ENCODE results near the gene TRIM56. TPM values are rescaled to one million over a fixed set of nuclear protein-coding genes. Genes with fewer than 3 reads are reported as not detected.

TRIM56 gene
- total RNA-seq, 1 experiment from 2014 or later, result 23.1 TPM

DNA sequence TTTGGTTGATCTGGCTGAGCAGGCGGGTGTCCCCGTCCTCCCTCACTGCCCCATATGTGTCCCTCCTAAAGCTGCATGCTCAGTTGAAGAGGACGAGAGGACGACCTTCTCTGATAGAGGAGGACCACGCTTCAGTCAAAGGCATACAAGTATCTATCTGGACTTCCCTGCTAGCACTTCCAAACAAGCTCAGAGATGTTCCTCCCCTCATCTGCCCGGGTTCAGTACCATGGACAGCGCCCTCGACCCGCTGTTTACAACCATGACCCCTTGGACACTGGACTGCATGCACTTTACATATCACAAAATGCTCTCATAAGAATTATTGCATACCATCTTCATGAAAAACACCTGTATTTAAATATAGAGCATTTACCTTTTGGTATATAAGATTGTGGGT, 26.9 kb upstream of the TRIM56 start (continued):
- TF ChIP-seq, protein P1, sequence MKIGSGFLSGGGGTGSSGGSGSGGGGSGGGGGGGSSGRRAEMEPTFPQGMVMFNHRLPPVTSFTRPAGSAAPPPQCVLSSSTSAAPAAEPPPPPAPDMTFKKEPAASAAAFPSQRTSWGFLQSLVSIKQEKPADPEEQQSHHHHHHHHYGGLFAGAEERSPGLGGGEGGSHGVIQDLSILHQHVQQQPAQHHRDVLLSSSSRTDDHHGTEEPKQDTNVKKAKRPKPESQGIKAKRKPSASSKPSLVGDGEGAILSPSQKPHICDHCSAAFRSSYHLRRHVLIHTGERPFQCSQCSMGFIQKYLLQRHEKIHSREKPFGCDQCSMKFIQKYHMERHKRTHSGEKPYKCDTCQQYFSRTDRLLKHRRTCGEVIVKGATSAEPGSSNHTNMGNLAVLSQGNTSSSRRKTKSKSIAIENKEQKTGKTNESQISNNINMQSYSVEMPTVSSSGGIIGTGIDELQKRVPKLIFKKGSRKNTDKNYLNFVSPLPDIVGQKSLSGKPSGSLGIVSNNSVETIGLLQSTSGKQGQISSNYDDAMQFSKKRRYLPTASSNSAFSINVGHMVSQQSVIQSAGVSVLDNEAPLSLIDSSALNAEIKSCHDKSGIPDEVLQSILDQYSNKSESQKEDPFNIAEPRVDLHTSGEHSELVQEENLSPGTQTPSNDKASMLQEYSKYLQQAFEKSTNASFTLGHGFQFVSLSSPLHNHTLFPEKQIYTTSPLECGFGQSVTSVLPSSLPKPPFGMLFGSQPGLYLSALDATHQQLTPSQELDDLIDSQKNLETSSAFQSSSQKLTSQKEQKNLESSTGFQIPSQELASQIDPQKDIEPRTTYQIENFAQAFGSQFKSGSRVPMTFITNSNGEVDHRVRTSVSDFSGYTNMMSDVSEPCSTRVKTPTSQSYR (CRISPR knock-in tag; IDR thresholded peaks at IDR 0.05), result peak; percentile 64; the same call in 1 of the 2 replicates
- TF ChIP-seq ZBTB21 (CRISPR knock-in tag; IDR thresholded peaks at IDR 0.05; ENCODE audit: borderline replicate concordance) (no peak), GTF2I (CRISPR knock-in tag; conservative IDR thresholded peaks at IDR 0.05) (no peak), NFYB (CRISPR knock-in tag; conservative IDR thresholded peaks at IDR 0.05; ENCODE audit: low read depth) (no peak), CREB1 (CRISPR knock-in tag; IDR thresholded peaks at IDR 0.05) (peak; percentile 45; the same call in 1 of the 2 replicates), HMGA2 (CRISPR knock-in tag; IDR thresholded peaks at IDR 0.05) (no peak), NFATC4 (CRISPR knock-in tag; IDR thresholded peaks at IDR 0.05) (no peak), IRF2 (CRISPR knock-in tag; IDR thresholded peaks at IDR 0.05; ENCODE audit: borderline replicate concordance, low read depth) (no peak), ZNF416 (CRISPR knock-in tag; IDR thresholded peaks at IDR 0.05) (no peak), ZNF219 (CRISPR knock-in tag; IDR thresholded peaks at IDR 0.05; ENCODE audit: borderline replicate concordance) (no peak), MYBL2 (CRISPR knock-in tag; IDR thresholded peaks at IDR 0.05) (no peak), ZNF396 (CRISPR knock-in tag; IDR thresholded peaks at IDR 0.05; ENCODE audit: borderline replicate concordance) (no peak), ZNF232 (CRISPR knock-in tag; IDR thresholded peaks at IDR 0.05) (peak; percentile 78; the same call in 1 of the 2 replicates), JAZF1 (CRISPR knock-in tag; IDR thresholded peaks at IDR 0.05) (no peak), TEAD4 (CRISPR knock-in tag; IDR thresholded peaks at IDR 0.05) (no peak), SP1 (CRISPR knock-in tag; conservative IDR thresholded peaks at IDR 0.05) (no peak), NR2C2 (CRISPR knock-in tag; IDR thresholded peaks at IDR 0.05) (peak; percentile 26; the same call in 1 of the 2 replicates), ZNF671 (CRISPR knock-in tag; IDR thresholded peaks at IDR 0.05) (no peak)
- TF ChIP-seq, protein P2, sequence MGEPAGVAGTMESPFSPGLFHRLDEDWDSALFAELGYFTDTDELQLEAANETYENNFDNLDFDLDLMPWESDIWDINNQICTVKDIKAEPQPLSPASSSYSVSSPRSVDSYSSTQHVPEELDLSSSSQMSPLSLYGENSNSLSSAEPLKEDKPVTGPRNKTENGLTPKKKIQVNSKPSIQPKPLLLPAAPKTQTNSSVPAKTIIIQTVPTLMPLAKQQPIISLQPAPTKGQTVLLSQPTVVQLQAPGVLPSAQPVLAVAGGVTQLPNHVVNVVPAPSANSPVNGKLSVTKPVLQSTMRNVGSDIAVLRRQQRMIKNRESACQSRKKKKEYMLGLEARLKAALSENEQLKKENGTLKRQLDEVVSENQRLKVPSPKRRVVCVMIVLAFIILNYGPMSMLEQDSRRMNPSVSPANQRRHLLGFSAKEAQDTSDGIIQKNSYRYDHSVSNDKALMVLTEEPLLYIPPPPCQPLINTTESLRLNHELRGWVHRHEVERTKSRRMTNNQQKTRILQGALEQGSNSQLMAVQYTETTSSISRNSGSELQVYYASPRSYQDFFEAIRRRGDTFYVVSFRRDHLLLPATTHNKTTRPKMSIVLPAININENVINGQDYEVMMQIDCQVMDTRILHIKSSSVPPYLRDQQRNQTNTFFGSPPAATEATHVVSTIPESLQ (CRISPR knock-in tag; IDR thresholded peaks at IDR 0.05), result no peak
- TF ChIP-seq, protein P3, sequence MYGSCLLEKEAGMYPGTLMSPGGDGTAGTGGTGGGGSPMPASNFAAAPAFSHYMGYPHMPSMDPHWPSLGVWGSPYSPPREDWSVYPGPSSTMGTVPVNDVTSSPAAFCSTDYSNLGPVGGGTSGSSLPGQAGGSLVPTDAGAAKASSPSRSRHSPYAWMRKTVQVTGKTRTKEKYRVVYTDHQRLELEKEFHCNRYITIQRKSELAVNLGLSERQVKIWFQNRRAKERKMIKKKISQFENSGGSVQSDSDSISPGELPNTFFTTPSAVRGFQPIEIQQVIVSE (CRISPR knock-in tag; IDR thresholded peaks at IDR 0.05; ENCODE audit: borderline replicate concordance), result no peak
- TF ChIP-seq, protein P4, sequence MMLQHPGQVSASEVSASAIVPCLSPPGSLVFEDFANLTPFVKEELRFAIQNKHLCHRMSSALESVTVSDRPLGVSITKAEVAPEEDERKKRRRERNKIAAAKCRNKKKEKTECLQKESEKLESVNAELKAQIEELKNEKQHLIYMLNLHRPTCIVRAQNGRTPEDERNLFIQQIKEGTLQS (CRISPR knock-in tag; conservative IDR thresholded peaks at IDR 0.05), result no peak
- TF ChIP-seq, protein P5, sequence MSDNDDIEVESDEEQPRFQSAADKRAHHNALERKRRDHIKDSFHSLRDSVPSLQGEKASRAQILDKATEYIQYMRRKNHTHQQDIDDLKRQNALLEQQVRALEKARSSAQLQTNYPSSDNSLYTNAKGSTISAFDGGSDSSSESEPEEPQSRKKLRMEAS (CRISPR knock-in tag; IDR thresholded peaks at IDR 0.05), result no peak; the same call in 1 of the 2 replicates
- TF ChIP-seq, protein P6, sequence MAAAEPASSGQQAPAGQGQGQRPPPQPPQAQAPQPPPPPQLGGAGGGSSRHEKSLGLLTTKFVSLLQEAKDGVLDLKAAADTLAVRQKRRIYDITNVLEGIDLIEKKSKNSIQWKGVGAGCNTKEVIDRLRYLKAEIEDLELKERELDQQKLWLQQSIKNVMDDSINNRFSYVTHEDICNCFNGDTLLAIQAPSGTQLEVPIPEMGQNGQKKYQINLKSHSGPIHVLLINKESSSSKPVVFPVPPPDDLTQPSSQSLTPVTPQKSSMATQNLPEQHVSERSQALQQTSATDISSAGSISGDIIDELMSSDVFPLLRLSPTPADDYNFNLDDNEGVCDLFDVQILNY (CRISPR knock-in tag; IDR thresholded peaks at IDR 0.05), result no peak
- TF ChIP-seq, protein P7, sequence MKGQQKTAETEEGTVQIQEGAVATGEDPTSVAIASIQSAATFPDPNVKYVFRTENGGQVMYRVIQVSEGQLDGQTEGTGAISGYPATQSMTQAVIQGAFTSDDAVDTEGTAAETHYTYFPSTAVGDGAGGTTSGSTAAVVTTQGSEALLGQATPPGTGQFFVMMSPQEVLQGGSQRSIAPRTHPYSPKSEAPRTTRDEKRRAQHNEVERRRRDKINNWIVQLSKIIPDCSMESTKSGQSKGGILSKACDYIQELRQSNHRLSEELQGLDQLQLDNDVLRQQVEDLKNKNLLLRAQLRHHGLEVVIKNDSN (CRISPR knock-in tag; IDR thresholded peaks at IDR 0.05), result peak; percentile 19; the same call in 1 of the 2 replicates
- TF ChIP-seq, protein P8, sequence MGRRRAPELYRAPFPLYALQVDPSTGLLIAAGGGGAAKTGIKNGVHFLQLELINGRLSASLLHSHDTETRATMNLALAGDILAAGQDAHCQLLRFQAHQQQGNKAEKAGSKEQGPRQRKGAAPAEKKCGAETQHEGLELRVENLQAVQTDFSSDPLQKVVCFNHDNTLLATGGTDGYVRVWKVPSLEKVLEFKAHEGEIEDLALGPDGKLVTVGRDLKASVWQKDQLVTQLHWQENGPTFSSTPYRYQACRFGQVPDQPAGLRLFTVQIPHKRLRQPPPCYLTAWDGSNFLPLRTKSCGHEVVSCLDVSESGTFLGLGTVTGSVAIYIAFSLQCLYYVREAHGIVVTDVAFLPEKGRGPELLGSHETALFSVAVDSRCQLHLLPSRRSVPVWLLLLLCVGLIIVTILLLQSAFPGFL (CRISPR knock-in tag; IDR thresholded peaks at IDR 0.05; ENCODE audit: borderline replicate concordance), result 0 out of 2 replicates have a peak, but pooled peaks have one; percentile 49
- TF ChIP-seq, protein P9, sequence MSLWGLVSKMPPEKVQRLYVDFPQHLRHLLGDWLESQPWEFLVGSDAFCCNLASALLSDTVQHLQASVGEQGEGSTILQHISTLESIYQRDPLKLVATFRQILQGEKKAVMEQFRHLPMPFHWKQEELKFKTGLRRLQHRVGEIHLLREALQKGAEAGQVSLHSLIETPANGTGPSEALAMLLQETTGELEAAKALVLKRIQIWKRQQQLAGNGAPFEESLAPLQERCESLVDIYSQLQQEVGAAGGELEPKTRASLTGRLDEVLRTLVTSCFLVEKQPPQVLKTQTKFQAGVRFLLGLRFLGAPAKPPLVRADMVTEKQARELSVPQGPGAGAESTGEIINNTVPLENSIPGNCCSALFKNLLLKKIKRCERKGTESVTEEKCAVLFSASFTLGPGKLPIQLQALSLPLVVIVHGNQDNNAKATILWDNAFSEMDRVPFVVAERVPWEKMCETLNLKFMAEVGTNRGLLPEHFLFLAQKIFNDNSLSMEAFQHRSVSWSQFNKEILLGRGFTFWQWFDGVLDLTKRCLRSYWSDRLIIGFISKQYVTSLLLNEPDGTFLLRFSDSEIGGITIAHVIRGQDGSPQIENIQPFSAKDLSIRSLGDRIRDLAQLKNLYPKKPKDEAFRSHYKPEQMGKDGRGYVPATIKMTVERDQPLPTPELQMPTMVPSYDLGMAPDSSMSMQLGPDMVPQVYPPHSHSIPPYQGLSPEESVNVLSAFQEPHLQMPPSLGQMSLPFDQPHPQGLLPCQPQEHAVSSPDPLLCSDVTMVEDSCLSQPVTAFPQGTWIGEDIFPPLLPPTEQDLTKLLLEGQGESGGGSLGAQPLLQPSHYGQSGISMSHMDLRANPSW (CRISPR knock-in tag; conservative IDR thresholded peaks at IDR 0.05; ENCODE audit: low read depth), result no peak
- TF ChIP-seq, protein P10, sequence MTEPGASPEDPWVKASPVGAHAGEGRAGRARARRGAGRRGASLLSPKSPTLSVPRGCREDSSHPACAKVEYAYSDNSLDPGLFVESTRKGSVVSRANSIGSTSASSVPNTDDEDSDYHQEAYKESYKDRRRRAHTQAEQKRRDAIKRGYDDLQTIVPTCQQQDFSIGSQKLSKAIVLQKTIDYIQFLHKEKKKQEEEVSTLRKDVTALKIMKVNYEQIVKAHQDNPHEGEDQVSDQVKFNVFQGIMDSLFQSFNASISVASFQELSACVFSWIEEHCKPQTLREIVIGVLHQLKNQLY (CRISPR knock-in tag; IDR thresholded peaks at IDR 0.05), result no peak
